OCI-M1 (cell line): ENCODE data around the gene SEMA3C.

Source experiments
- DNase-seq: peaks from one replicate; lab custom pipeline; 2025; lab: John Stamatoyannopoulos, UW

SEMA3C gene

GRCh38 chr7:80734011-80734410 lies 184.8 kb downstream of the SEMA3C start:
- no peak for DNase-seq

- DNase-seq, result no peak
These were observed 185.4 kb downstream of the SEMA3C start for GRCh38 chr7:80733333-80733915.

- peak; percentile 82 for DNase-seq
These were observed 186.2 kb downstream of the SEMA3C start for GRCh38 chr7:80732630-80733029.

- peak; percentile 58 for DNase-seq
These were observed 187.6 kb downstream of the SEMA3C start for GRCh38 chr7:80731281-80731680.

GRCh38 chr7:80729591-80730320 lies 189.1 kb downstream of the SEMA3C start:
- peak; percentile 57 for DNase-seq

GRCh38 chr7:80726666-80727065 lies 192.2 kb downstream of the SEMA3C start:
- DNase-seq, result no peak

GRCh38 chr7:80725181-80725611 lies 193.7 kb downstream of the SEMA3C start:
- DNase-seq, result no peak

- DNase-seq, result no peak
These were observed 194.5 kb downstream of the SEMA3C start for GRCh38 chr7:80724249-80724871.

- no peak for DNase-seq
These were observed 196.1 kb downstream of the SEMA3C start for GRCh38 chr7:80722616-80723195.

GRCh38 chr7:80721883-80722615 lies 196.8 kb downstream of the SEMA3C start:
- peak; percentile 72 for DNase-seq

GRCh38 chr7:80720146-80720545 lies 198.7 kb downstream of the SEMA3C start:
- DNase-seq, result no peak

GRCh38 chr7:80719261-80719660 lies 199.6 kb downstream of the SEMA3C start:
- DNase-seq, result no peak

GRCh38 chr7:80711531-80711930 lies 207.3 kb downstream of the SEMA3C start:
- no peak for DNase-seq

GRCh38 chr7:80708123-80708522 lies 210.7 kb downstream of the SEMA3C start:
- no peak for DNase-seq

- DNase-seq, result no peak
These were observed 211.5 kb downstream of the SEMA3C start for GRCh38 chr7:80707318-80707717.

GRCh38 chr7:80705130-80705781 lies 213.6 kb downstream of the SEMA3C start:
- no peak for DNase-seq

- no peak for DNase-seq
These were observed 215.6 kb downstream of the SEMA3C start for GRCh38 chr7:80703272-80703671.

- no peak for DNase-seq
These were observed 219.1 kb downstream of the SEMA3C start for GRCh38 chr7:80699721-80700256.

- DNase-seq, result peak; percentile 96
These were observed 219.7 kb downstream of the SEMA3C start for GRCh38 chr7:80699045-80699638.
